ENCODE results near the gene DOCK11. TPM values are rescaled to one million over a fixed set of nuclear protein-coding genes. Genes with fewer than 3 reads are reported as not detected.

DOCK11 gene
- polyA plus RNA-seq, 1 experiment: 26.4 TPM

- TF ChIP-seq CTCF (IDR thresholded peaks at IDR 0.05; ENCODE audit: low read depth, low read length): no peak
- no peak overlapping the region for H3K27ac ChIP-seq (ENCODE audit: low read depth, low read length)
- ChIA-PET CTCF (interaction anchor here (1.2 kb wide), 1 partner anchor 45 kb away, joined by 3 read pairs; no protein-coding TSS in a partner anchor), POLR2A (no interaction called here)
- no peak for DNase-seq (ENCODE audit: low read depth, low spot score)
- H3K9me3 ChIP-seq (ENCODE audit: control insufficient read depth, insufficient read depth, low read length): no peaks in the 10 kb centered on the region
- no peaks in the 10 kb centered on the region for H3K27me3 ChIP-seq (ENCODE audit: control insufficient read depth, insufficient read depth, low read length)
- H3K4me3 ChIP-seq (ENCODE audit: low read depth, low read length): no peak overlapping the region
These were observed 193.3 kb downstream of the DOCK11 start for GRCh38 chrX:118688935-118689334.

- DNase-seq (ENCODE audit: low read depth, low spot score): no peak
- H3K9me3 ChIP-seq (ENCODE audit: control insufficient read depth, insufficient read depth, low read length): no peaks in the 10 kb centered on the region
- no peaks in the 10 kb centered on the region for H3K27me3 ChIP-seq (ENCODE audit: control insufficient read depth, insufficient read depth, low read length)
- POLR2A ChIA-PET: no interaction called here
- no peak for TF ChIP-seq CTCF (IDR thresholded peaks at IDR 0.05; ENCODE audit: low read depth, low read length)
- H3K27ac ChIP-seq (ENCODE audit: low read depth, low read length): no peak overlapping the region
- CTCF ChIA-PET: no interaction called here
- no peak overlapping the region for H3K4me3 ChIP-seq (ENCODE audit: low read depth, low read length)
These were observed 198.2 kb downstream of the DOCK11 start for GRCh38 chrX:118693843-118694242.

GRCh38 chrX:118694638-118695037 is 199.0 kb downstream of the DOCK11 start:
- CTCF ChIA-PET: interaction anchor here (0.6 kb wide), 1 partner anchor 109 kb away, joined by 5 read pairs; no protein-coding TSS in a partner anchor
- Histone ChIP-seq H3K4me3 (ENCODE audit: low read depth, low read length) (no peak overlapping the region), H3K9me3 (ENCODE audit: control insufficient read depth, insufficient read depth, low read length) (no peaks in the 10 kb centered on the region), H3K27ac (ENCODE audit: low read depth, low read length) (no peak overlapping the region), H3K27me3 (ENCODE audit: control insufficient read depth, insufficient read depth, low read length) (no peaks in the 10 kb centered on the region)
- no peak for DNase-seq (ENCODE audit: low read depth, low spot score)
- no peak for TF ChIP-seq CTCF (IDR thresholded peaks at IDR 0.05; ENCODE audit: low read depth, low read length)
- POLR2A ChIA-PET: no interaction called here

GRCh38 chrX:118698516-118699170 is 203.0 kb downstream of the DOCK11 start:
- POLR2A ChIA-PET: no interaction called here
- DNase-seq (ENCODE audit: low read depth, low spot score): no peak
- no peak for TF ChIP-seq CTCF (IDR thresholded peaks at IDR 0.05; ENCODE audit: low read depth, low read length)

GRCh38 chrX:118702741-118703140 is 207.1 kb downstream of the DOCK11 start:
- no peaks in the 10 kb centered on the region for H3K27me3 ChIP-seq (ENCODE audit: control insufficient read depth, insufficient read depth, low read length)
- H3K4me3 ChIP-seq (ENCODE audit: low read depth, low read length): no peak overlapping the region
- TF ChIP-seq CTCF (IDR thresholded peaks at IDR 0.05; ENCODE audit: low read depth, low read length): no peak
- H3K9me3 ChIP-seq (ENCODE audit: control insufficient read depth, insufficient read depth, low read length): no peaks in the 10 kb centered on the region
- CTCF ChIA-PET: no interaction called here
- POLR2A ChIA-PET: no interaction called here
- H3K27ac ChIP-seq (ENCODE audit: low read depth, low read length): no peak overlapping the region
- DNase-seq (ENCODE audit: low read depth, low spot score): peak; percentile 2

More at GRCh38 chrX:118698516-118699170, 203.0 kb downstream of the DOCK11 start:
- Histone ChIP-seq H3K27me3 (ENCODE audit: control insufficient read depth, insufficient read depth, low read length) (no peaks in the 10 kb centered on the region), H3K4me3 (ENCODE audit: low read depth, low read length) (no peak overlapping the region), H3K27ac (ENCODE audit: low read depth, low read length) (peak overlapping the region; percentile 11), H3K9me3 (ENCODE audit: control insufficient read depth, insufficient read depth, low read length) (no peaks in the 10 kb centered on the region)
- CTCF ChIA-PET: no interaction called here

All from AG04450 (cell line).